HG03575 (cell line): ENCODE results near the gene GRAP2.
"Not testable (repeated sequence)": the region's sequence is repeated elsewhere in the genome, so short reads cannot be mapped to it uniquely, and the experiment has no call there.

ENCODE experiments used
- ATAC-seq: cut with Tn5 transposase; IDR thresholded peaks from one replicate; pipeline ENCODE4 v1.9.1; 2021; ENCODE audit not compliant: unreplicated experiment, insufficient number of reproducible peaks, low FRiP score; ENCODE audit errors: extremely low read depth

Gene GRAP2

DNA sequence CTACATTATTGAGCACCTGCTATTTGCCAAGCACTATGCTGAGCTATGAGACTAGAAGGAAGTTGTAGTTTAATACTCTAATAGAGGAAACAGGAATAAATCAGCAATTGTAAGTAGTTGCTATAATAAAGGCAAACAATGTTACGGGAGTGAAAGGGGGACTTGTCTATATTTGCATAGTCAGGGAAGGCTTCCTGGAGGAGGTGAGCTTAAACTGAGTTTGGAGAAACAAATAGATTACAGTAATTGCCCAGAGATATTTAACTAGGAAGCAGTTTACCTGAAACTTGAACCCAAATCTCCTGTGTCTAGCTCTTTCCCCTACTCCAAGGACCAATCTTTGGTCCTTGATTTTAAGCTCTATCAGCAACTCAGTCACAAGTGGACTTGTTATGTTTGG lies 5.2 kb upstream of the GRAP2 start:
- ATAC-seq = no peak

DNA sequence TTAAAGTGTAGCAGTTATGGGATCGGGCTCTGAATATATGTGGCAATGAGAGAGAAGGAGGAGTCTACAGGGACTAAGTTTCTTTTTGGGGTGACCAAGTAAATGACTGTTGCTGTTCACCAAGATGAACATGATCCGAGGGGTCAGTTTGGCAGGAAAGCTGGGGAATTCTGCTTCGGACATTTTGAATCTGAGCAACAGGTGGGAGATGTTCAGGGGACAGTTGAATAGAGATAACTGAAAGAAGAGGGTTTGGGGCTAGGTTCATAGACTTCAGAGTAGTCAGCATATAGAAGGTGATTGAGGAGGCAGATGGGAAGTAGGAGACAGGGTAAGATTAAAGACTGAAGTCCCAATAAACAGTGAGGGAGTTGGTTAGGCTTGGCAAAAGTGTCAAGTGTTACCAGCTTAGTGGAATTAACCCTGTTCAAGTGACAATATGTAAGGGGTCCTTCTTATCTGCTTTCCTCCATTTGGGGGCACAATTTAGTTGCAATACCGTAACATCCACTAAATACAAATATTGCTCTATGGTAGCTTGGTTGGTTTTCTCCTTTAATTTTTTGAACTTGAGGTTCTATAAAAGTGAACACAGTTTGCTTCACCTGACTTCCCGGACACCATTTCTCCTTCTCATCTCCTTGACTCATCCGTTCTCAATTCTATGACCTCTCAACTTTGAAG lies 4.4 kb upstream of the GRAP2 start:
- no peak for ATAC-seq

DNA sequence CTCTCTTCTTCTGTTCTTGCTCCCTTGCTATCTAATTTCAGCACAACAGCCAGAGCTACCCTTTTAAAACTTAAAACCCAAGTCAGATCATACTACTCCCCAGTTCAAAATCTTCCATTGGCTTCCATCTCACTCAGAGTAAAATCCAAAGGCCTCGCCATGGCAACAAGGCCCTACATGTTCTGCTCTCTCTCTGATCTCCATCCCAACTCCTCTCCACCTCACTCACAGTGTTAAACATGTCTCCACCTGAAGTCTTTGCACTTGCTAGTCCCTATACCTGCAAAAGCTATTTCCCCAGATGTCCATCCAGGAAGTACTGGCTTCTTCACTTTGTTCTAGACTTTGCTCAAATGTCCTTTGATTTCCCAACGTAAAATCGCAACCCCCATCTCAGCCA lies 3.0 kb upstream of the GRAP2 start:
- no peak for ATAC-seq

DNA sequence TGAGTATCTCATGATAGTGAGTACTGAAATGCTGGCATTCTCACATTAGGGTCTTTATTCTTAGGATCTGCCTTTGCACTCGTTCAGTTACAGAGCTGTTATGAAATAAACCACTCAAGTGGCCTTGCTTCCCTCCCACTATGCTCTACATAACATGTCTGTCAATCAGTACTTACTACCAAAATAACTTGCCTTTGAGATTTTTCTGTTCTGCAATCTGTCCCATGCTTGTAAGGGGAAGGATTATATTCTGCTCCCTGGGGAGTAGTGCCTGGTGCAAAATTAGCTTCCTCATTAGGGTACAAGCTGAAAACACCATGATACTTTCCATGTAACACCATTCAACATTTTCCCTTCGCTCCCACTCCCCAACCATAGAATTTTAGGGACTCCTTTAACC lies 1.9 kb upstream of the GRAP2 start:
- ATAC-seq = no peak

DNA sequence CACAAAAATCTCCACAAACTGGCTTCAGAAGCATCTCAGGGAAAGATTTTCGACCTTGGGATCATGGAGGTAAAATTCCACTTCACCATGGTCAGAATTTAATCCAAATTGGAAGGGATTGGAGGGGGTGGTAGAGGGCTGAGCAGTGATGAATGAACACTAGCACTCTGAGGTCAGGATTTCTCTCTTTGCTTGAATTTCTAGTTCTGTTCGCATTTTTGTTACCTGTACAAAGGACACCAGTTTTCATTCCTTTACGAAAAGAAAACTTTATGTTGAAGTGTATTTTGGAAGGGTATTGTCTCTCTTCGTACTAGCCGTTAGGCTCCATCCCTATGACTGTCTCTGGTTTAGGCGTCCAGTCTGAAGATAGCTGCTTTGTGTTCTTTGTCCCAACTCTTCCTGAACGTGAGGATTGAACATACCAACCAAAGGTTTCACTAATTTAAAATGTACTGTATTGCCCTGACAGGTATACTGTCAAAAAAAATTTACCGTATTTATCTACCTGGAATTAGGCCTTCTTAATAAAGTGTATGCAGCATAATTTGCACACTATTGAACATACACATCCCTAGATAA lies 772 bp downstream of the GRAP2 start:
- ATAC-seq = no peak

DNA sequence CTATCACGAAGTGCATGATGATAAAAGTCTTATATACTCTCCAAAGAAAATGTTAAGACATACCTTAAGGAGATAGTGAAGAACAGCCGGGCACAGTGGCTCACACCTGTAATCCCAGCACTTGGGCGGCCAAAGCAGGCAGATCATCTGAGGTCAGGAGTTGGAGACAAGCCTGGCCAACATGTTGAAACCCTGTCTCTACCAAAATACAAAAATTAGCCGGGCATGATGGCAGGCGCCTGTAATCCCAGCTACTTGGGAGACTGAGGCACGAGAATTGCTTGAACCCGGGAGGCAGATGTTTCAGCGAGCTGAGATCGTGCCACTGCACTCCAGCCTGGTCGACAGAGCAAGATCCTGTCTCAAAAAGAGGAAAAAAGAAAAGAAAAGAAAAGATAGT lies 3.1 kb downstream of the GRAP2 start:
- not testable (repeated sequence) for ATAC-seq

DNA sequence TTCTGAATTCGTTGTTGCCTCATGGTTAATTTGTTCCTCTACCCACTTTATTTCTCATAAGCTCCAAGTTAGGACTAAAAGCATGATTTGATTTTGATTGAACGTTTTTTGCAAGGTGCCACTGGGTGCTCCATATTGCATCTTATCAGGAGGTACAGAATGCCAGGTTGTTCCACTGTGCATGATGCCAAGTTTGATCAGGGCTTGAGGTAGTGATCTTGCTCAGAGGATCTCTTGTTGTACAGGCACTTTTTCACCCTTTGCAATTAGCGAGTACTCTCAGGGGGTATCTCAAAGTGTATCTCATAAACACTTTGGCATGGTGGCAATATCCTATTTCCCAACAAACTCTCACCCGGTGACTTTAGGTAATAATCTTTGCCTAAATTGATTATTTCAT lies 4.0 kb downstream of the GRAP2 start:
- ATAC-seq = no peak

DNA sequence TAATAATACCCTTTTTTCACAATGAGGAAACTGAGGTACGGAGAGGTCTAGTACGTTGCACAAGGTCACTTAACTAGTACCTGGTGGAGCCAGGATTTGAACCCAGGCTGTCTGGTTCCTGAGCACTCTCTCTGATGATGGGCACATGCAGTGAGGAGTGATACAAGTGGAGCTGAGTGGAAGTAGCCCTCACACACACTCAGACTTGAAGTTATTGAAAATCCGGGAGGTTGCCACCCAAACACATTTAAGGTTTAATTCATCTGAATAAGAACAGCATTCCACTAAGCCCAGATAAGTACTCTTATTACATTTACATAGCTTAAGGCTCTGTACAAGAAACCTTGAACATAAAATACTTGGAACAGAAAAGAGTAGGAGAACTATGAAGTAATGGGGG lies 4.8 kb downstream of the GRAP2 start:
- no peak for ATAC-seq

DNA sequence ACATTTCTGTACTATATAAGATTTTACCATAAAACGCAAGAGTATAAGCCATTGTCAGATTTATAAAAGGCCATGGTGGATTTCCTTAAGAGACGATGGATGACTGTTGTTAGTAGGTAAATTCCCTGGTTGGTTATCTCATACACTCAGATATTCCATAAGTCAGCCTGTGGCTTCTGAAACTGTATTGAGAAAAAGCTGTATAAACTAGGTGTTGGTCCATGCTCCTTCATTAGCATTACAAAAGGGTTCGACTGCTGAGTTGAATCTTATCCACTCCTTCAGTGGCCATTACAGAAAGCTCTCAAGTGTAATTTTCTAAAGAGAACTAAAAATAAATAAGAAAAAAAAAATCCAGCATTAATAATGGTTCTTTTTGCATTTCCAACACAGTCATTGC lies 5.3 kb downstream of the GRAP2 start:
- ATAC-seq = no peak

DNA sequence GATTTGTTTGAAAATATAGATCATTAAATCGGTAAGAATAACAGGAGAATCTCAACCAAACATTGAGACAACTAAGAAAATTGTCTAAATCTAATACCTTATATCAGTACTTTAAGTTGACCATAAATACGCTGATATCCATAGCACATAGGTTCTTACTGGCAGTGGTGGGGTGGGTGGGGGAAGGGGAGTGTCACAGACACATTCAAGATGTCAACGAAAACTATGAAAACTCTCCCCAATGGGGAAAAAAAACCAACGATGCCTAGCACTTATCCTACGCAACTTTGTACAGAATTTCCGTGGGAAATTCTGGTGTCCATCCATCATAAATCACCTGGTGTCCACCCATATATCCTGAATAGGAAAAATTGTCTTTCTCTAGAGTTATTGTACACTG lies 6.2 kb downstream of the GRAP2 start:
- no peak for ATAC-seq

DNA sequence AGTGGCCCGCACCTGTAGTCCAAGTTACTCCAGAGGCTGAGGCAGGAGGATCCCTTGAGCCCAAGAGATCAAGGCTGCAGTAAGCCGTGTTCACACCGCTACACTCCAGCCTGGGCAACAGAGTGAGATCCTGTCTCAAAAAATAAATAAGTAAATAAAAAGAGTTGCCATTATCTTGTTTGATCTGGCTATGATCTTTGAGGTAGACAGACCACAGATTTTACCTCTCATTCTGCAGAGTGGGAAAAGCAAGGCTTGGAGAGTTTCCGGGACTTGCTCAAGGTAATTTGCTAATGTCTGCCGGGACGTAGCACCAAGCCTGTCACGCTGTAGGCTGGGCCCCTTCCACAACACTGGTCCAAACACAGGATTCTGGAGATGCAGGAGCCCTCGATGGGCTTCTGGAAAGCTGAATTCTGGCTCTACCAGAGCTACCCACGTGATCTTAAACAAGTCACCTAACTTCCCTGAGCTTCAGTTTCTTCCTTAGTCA lies 6.8 kb downstream of the GRAP2 start:
- no peak for ATAC-seq

DNA sequence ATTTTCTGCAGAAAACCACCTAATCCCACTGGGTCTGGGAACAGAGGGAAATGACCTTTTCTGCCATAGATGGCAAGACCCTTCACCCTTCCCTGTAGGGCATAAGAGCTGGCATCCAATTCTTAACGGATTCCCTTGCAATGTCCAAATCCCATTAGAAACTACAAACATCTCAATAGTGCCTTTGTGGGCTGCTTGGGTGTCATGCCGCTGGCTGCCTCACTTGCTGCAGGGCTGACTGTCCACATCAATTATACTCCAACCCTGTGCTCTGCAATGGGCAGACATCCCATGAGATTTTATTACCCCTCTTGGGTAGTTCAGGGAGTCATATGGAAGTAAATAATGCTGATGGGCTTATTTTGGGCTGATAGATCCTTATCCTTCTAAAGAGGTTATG lies 7.3 kb downstream of the GRAP2 start:
- ATAC-seq = no peak

DNA sequence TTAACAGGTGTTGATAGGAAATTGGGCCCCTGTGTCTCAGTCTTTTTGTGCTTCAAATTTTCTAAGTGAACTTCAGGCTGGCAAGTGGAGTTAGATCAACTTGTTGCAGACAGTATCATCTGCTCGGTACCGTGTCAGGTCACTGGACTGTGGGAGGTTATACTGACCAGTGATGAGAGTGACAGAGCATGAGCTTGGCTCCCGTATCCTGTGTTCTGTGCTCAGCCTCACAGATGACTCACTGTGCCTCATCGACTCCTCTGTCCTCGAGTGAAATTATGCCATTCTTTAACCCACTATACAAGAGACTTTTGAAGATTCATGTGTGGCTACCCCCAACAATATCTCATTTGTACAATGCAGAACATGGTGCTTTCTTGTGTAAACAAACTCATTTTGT lies 7.9 kb downstream of the GRAP2 start:
- ATAC-seq = no peak

DNA sequence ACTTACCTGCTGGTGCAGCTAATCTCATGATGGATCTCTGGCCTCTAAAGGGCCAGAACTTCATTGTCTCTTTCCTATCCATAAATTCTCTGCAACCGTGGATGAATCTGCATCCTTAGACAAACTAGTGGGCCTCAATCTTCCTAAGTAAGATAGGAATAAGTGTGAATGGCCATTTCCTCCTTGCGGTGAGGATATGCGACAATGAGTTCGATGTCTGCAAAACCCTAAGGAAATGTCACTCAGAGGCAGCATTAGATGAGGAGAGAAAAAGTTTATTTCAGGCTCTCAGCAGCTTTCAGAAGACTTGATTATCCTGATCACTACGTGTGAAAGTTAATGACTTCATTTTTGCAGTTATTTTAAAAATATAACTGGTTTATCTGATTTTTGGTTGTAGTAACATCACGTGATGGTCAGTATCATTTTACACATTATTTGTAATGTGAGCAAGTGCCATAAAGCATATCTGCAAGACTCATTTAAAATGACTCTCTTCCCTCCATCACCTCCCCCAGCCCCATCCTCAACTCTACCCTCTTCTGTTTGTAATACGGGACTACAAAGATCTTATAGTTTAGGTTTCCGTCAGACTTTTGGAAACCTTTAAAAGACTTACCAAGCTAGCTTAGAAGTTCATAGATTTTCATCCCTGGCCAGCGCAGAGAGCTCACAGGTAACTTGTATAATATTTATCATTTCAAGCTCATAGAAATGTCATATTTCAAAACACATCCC lies 10.2 kb downstream of the GRAP2 start:
- no peak for ATAC-seq

DNA sequence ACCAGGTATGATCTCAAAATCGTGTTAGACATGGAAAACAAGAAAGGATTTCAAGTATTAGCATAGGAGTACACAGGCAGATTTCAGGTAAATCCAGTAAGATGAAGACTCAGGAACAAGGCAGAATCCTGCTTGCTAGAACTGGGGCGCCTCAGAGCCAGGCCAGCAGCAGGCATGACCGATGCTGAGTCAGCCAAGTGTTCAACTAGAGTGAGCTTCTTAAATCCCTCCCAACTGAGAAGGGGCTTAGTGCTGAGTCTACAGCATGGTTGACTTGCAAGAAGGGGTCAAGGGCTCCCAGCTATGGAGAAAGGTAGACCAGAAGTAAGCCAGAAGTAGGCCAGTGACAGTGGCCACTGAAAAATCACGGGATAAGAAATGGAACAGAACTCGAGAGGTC lies 12.4 kb downstream of the GRAP2 start:
- no peak for ATAC-seq

DNA sequence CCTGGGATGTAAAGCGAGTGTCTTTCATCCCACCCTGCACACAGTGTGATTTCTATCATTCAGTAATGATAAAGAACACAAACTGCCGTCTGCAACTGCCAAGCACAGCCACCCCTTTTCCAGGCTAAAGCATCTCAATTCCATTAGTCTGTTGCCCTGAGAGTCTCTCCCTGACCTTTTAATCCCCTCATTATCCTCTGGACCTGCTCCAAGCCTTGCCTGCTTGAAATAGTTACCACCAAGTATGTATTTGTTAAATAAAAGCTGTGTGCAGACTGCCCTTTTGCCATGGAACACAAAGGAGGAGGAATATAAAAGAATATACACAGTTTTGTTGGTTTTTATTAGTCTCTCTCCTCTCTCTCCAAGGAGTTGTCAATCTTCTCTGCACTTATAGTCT lies 13.0 kb downstream of the GRAP2 start:
- no peak for ATAC-seq

DNA sequence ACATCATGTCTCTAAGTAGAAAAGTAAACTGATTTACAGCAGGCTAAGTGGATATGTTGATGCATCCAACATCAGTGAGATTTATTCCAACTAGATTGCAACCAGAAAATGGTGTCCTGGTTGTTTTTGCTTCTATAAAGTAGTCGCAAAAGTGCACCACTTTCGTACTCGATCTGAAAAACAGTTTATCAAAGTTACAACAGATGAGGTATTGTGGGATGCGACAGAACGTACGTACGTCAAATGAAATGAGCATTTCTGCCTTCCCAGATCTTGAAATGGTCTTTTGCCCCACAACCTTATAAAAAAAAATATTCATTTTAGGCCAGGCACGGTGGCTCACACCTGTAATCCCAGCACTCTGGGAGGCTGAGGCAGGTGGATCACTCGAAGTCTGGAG lies 13.7 kb downstream of the GRAP2 start:
- ATAC-seq = no peak

DNA sequence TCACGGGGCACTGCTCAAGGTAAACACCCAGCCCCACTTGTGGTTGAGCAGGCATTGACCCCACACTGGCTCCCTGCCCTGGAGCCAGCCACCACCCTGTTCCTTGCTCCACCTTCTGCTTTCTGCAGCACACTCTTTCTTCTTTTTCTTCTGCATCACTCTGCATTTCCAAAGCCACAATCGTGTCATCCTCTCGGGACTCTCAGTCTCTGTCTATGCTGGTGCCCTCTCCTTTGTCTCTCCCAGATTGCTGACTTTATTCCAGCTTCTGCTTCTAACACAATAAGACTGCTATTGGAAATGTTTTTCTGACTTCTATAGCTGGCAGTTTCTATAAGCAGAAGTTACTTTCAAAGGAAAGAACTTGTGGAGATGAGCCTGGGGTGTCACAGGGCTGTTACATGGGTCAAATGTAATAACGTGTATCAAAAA lies 14.4 kb downstream of the GRAP2 start:
- ATAC-seq = no peak

DNA sequence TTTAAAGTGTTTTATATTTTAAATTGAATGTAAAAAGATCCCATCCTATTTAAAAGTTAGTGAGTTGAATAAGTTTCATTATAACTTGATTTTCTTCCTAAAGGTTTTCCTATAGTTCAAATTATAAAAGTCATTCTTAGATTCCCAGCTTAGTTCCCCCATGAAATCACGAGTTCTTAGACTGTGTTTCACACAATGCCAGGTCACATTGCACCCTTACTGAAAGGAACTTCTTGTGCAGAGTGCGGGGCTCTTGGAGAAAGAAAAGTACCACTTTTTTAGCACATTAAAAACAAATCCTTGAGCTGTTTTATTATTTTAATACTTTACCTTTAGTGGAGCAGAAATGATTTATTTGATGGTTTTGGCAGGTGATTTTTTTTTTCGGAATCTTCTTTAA lies 15.6 kb downstream of the GRAP2 start:
- no peak for ATAC-seq

DNA sequence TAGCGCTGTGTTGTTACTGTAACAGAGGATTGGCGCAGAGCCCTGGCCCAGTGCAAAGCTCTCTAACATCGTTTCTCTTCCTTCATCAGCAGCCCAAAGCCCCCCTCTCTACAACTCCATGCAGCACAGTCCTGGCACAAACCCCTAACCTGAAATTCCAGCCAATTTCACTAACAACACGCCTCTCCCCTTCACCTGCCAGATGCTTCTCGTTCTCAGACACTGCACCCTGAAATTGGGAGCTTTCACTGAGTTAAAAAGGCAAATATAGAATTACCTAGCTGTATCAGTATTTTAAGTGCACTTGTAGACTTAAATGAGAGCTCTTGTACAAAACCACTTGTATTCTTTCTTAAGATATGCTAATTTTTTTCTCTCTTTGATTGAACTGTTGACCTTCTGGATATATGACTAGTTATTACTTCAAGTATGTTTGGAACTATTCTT lies 16.3 kb downstream of the GRAP2 start:
- no peak for ATAC-seq
